DND-41 (cell line): ENCODE data around the gene NTN1.

Source experiments
- CTCF ChIP-seq: IDR thresholded peaks from 2 replicates; pipeline ENCODE4 v1.5.1; 2012; ENCODE audit warnings: borderline replicate concordance, low read length, moderate library complexity, mild to moderate bottlenecking; ENCODE audit not compliant: poor library complexity, severe bottlenecking; ENCODE audit errors: extremely low read depth
- EZH2 ChIP-seq: IDR thresholded peaks from 3 replicates; pipeline ENCODE4 v1.6.1; 2012; ENCODE audit warnings: borderline replicate concordance, low read depth, mild to moderate bottlenecking, moderate library complexity, low read length, inconsistent platforms; ENCODE audit not compliant: severe bottlenecking

GRCh38 chr17:9258115-9259015 lies 237.1 kb downstream of the NTN1 start:
- TF ChIP-seq CTCF (no peak), EZH2 (no peak)
